ENCODE results near the gene HOXC13.

Gene HOXC13

GRCh38 chr12:53964315-53964713, 25.7 kb downstream of the HOXC13 start:
- Histone ChIP-seq H3K36me3 (no peaks in the 10 kb centered on the region), H3K27ac (peak overlapping the region; percentile 94 to 95), H3K4me3 (peak overlapping the region; percentile 62 to 77), H3K27me3 (no peaks in the 10 kb centered on the region), H3K9me3 (no peaks in the 10 kb centered on the region), H3K4me1 (peaks cover 0 to 55% (median 18%) of the 10 kb centered on the region in 4 donors)
- TF ChIP-seq, protein P1, sequence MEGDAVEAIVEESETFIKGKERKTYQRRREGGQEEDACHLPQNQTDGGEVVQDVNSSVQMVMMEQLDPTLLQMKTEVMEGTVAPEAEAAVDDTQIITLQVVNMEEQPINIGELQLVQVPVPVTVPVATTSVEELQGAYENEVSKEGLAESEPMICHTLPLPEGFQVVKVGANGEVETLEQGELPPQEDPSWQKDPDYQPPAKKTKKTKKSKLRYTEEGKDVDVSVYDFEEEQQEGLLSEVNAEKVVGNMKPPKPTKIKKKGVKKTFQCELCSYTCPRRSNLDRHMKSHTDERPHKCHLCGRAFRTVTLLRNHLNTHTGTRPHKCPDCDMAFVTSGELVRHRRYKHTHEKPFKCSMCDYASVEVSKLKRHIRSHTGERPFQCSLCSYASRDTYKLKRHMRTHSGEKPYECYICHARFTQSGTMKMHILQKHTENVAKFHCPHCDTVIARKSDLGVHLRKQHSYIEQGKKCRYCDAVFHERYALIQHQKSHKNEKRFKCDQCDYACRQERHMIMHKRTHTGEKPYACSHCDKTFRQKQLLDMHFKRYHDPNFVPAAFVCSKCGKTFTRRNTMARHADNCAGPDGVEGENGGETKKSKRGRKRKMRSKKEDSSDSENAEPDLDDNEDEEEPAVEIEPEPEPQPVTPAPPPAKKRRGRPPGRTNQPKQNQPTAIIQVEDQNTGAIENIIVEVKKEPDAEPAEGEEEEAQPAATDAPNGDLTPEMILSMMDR (IDR thresholded peaks at IDR 0.05): no peak
- intact Hi-C loops (cut with DNase I; ENCODE audit: low total_unique reads): no loop called here
- no peak for DNase-seq

DNA sequence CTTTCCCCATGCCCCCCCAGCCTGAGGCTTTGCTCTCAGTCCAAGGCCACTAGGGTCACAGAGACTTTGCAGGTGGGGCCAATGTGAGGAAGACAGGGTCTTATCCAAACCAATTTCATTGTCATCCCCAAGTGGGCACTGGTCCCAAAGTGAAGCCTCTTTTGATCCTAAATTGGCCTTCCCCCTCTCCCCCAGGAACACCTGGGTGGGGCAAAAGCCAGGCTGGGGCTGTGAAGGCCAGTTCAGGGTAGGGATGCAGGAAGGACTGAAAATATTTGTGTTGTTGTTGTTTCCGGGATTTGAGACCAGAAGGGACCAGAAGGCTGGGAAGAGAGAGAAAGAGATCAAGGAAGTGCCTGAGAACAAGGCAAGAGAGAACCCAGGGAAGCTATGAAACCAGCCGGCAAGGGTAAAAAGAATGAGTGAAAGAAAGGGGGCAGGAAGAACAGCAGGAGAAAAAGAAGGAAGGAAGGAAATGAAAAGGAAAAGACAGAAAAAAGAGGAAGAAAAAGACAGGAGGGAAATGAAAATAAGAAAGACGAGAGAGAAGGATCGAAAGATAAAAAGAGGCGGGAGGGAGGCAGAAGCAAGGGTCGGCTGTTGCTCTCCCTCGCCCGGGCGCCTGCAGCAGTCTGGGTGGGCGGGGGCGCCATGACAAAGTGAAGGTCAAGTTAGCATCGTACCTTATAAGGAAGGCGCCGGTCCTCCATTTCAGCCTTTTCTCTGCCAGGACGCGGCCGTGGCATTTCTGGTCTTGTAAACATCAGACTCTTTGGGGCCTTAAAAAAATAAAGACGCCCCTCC, 26.9 kb downstream of the HOXC13 start:
- Histone ChIP-seq H3K36me3 (no peaks in the 10 kb centered on the region), H3K9me3 (no peaks in the 10 kb centered on the region), H3K4me3 (peak overlapping the region; percentile 62 to 77), H3K4me1 (peaks cover 0 to 65% (median 28%) of the 10 kb centered on the region in 4 donors), H3K27me3 (no peaks in the 10 kb centered on the region), H3K27ac (peak overlapping the region; percentile 94 to 95)
- intact Hi-C loops (cut with DNase I; ENCODE audit: low total_unique reads): no loop called here
- TF ChIP-seq, protein P1 (IDR thresholded peaks at IDR 0.05): no peak
- peak; percentile 88 to 91 for DNase-seq

DNA sequence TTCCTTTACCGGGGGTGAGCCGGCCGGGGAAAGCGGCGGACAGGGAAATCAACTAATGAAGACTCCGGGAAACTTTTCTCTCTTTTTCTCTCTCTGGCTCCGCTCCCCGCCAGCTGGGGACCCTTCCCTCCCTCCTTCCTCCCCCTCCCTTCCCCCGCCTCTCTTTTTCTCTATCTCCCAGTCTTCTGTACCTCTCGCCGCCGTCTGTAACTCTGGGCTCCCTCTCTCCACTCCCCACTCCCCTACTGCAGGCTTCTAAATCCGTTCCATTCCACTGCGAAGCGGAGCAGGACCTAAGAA, 27.4 kb downstream of the HOXC13 start:
- no peak for DNase-seq
- intact Hi-C loops (cut with DNase I; ENCODE audit: low total_unique reads): no loop called here
- H3K36me3 ChIP-seq: no peaks in the 10 kb centered on the region
- peak overlapping the region; percentile 62 to 77 for H3K4me3 ChIP-seq
- TF ChIP-seq, protein P1 (IDR thresholded peaks at IDR 0.05): no peak
- peaks cover 0 to 62% (median 27%) of the 10 kb centered on the region in 4 donors for H3K4me1 ChIP-seq
- H3K27ac ChIP-seq: peak overlapping the region; percentile 94 to 95
- no peaks in the 10 kb centered on the region for H3K9me3 ChIP-seq
- no peaks in the 10 kb centered on the region for H3K27me3 ChIP-seq

GRCh38 chr12:53966385-53967133, 27.9 kb downstream of the HOXC13 start:
- H3K36me3 ChIP-seq: no peaks in the 10 kb centered on the region
- peak overlapping the region; percentile 94 to 95 for H3K27ac ChIP-seq
- TF ChIP-seq, protein P1 (IDR thresholded peaks at IDR 0.05): no peak
- peak overlapping the region; percentile 62 to 77 for H3K4me3 ChIP-seq
- no peaks in the 10 kb centered on the region for H3K27me3 ChIP-seq
- H3K4me1 ChIP-seq: peaks cover 0 to 59% (median 25%) of the 10 kb centered on the region in 4 donors
- no peaks in the 10 kb centered on the region for H3K9me3 ChIP-seq
- peak in 1 of 2 donors; percentile 65 for DNase-seq
- intact Hi-C loops (cut with DNase I; ENCODE audit: low total_unique reads): no loop called here

DNA sequence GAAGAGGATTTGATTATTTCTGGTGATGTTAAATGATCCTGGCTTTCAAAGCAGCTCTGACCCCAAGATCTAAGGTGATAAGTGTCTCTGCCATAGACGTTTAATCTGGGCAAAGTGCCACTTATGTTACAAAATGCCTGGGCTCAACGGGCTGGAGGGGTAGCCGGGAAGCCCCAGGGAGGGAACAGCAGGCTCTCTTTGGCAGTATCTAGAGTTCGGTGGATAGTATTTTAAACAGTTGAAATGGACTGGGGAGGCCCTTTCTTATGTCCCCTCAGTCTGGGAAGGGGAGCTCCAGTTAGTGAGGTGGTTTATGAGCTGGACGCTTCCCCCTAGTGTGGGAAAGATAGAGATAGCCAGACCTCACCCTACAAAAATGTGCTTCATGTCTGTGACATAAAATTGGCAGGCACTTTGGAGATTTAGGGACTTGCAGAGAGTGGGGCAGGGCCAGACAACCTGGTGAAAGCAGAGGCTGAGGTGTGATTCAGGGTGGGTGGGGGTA, 28.8 kb downstream of the HOXC13 start:
- TF ChIP-seq, protein P1 (IDR thresholded peaks at IDR 0.05): no peak
- Histone ChIP-seq H3K27me3 (no peaks in the 10 kb centered on the region), H3K9me3 (no peaks in the 10 kb centered on the region), H3K27ac (peak overlapping the region; percentile 94 to 95), H3K36me3 (no peaks in the 10 kb centered on the region), H3K4me3 (peak overlapping the region; percentile 62 to 77), H3K4me1 (peaks cover 0 to 56% (median 24%) of the 10 kb centered on the region in 4 donors)
- intact Hi-C loops (cut with DNase I; ENCODE audit: low total_unique reads): no loop called here
- no peak for DNase-seq

All from tibial artery (tissue), 4 donors.